HS-27A (cell line): Measurements from ENCODE around the gene RETN.

Experiments
- DNase-seq: peaks from one replicate; pipeline ENCODE4 v3.0.0-alpha.2; 2012; ENCODE audit warnings: low read depth, missing footprints

Gene RETN

DNA sequence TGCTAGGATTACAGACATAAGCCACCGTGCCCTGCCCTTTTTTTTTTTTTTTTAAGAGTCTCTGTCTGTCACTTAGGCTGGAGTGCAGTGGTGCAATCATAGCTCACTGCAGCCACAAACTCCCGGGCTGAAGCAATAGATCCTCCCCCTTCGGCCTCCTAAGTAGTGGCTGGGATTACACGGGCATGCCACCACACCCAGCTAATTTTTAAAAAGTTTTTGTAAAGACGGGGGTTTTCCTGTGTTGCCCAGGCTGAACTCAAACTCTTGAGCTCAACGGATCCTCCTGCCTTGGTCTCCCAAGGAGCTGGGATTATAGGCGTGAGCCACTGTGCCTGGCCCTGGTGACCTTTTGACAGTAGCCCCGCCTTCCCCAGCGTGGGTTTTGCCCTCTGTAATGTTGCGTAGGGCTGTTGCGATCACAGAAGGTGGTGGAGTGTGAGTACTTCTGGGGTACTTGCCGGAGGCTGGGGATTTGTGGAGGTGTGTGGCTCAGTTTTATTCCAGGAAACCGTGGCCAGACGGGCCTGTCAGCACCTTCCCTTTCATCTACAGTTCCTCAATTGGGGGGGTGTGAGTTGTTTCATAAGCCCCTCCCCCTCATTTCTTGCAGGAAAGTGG is 11.6 kb upstream of the RETN start:
- no peak for DNase-seq

DNA sequence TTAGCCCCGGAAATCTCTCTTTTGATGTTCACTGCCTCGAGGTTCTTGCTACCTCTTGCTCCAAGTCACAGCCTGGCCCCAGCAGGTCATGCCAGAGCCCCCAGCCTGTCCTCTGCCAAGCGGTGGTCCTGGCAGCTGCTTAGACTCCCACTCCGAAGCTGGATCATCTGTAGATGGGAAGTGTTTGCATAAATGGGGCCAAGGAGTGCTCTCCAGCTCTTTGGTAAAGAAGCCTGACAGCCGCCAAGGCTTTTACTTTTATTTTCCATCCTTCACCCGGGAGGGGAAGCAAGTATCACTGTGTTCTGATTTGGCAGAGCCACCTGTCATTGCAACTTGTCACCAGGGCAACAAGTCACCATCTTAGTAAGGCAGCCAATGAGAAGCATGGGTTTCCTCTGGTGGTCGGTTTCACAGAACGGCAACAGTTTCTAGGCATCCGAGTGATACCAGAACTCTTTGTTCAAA is 10.6 kb upstream of the RETN start:
- no peak for DNase-seq

DNA sequence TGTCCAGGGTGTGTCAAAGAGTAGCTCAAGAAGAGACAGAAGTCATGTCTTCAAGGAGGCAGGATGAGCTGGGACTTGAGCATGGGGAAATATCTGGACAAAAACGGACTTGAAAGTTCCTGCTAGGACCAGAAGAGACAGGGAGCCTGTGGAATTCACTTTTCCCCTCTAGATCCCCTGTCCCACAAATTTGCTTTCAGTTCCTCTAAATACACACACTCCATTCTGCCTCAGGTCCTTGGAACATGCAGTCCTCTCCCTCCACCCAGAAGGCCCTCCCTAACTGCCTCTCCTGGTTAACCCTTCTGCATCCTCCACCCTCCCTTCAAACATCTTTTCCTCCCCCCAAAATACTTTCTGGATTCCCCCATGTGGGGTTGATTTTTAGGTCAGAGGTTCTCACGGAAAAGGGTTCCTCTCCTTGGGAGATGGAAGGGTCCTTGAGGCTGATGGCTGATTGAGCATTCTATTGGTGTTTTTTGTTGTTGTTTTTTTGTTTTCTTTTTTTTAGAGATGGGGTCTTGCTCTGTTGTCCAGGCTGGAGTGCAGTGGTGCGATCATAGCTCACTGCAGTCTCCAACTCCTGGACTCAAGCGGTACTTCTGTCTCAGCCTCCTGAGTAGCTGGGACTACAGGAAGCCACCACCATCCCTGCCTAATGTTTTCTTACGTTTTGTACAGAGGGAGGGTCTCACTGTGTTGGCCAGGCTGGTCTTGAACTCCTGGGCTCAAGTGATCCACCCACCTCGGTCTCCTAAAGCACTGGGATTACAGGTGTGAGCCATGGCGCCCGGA is 6.9 kb upstream of the RETN start:
- DNase-seq = no peak

DNA sequence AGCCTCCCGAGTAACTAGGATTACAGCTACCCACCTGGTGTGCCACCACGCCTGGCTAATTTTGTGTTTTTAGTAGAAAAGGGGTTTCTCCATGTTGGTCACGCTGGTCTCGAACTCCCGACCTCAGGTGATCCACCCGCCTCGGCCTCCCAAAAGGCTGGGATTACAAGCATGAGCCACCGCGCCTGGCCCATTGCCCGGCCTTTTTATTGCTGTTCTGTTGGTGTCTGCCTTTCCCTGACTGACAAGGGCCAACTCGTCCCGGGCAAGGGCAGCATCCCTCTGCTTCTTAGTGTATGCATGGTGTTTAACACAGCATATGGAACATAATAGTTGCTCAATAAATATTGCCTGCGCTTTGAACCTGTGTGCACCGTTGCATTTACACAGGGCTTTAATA is 6.2 kb upstream of the RETN start:
- DNase-seq = no peak

DNA sequence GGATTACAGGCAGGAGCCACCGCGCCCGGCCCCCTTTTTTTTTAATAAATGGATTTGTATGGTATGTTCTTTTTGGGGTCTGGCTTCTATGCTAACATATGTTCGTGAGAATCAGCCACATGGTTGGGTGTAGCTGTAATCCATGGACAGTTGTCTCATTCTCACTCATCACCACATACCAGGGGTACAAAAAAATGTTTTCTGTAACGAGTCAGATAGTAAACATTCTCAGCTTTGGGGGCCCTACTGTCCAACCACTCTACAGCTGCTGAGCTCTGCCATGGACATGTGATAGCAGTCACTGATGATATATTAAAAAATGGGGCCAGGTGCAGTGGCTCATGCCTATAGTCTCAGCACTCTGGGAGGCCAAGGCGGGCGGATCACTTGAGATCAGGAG is 5.1 kb upstream of the RETN start:
- no peak for DNase-seq

DNA sequence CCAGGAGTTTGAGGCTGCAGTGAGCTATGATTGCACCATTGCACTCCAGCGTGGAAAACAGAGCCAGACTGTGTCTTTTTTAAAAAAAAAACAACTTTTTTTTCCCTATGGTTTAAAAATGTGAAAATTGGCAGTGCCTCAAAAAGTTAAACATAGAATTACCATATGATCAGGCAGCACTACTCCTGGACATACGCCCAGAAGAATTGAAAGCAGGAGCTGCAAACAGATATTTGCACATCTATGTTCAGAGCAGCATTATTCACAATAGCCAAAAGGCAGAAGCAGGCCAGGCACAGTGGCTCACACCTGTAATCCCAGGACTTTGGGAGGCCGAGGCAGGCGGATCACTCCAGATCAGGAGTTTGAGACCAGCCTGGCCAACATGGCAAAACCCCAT is 3.8 kb upstream of the RETN start:
- DNase-seq = no peak

DNA sequence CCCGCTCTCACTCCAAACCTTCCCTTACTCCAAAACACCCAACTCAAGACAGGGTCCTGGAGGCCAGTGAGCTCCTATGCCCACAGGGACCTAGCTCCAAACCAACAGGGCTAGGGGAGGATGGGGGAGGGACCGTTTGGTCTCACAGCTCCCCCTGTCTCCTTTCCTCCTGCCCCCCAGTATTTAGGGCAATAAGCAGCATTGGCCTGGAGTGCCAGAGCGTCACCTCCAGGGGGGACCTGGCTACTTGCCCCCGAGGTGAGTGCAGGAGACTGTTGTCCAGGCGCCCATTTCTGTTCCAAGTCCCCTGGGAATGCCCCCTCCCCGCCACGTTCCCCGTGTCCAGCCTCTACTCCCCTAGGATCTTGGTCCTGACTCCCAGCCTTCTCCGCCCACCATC is 792 bp downstream of the RETN start:
- DNase-seq = no peak

DNA sequence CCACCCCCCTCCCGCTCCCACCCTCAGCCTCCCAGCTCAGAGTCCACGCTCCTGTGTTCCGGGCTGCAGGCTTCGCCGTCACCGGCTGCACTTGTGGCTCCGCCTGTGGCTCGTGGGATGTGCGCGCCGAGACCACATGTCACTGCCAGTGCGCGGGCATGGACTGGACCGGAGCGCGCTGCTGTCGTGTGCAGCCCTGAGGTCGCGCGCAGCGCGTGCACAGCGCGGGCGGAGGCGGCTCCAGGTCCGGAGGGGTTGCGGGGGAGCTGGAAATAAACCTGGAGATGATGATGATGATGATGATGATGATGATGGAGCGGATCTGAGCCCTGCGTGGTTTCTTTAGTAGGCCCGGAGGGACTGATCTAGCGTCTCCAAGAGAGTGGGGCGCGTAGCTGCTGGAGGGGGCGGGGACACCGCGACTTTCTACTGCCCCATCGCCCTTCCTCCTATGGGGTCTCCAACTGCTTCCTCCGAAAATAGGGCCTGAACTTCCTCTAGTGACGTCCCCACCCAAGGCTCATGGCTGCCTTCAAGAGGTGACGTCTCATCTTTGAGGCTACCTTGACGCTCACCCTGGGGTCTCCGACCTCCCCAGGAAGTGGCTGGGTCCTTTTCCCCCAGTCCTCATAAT is 1.4 kb downstream of the RETN start:
- no peak for DNase-seq

DNA sequence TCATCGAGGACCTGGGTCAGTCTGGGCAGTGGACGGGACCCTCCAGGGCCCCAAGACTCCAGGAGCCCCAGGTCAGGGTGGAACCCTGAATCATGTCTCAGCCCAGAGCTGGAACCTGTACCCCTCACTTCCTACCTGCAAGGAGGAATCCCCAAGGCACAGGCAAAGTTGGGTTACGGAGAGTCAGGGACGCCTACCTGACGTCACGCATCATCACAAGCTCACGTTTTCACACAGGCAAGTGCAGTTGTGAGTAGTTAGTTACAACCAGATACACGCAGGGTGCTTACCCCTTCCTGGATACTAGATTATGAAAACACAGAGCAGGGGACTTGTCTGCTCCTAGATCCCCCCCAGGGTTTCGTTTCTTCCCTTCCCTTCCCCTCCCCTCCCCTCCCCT is 1.9 kb downstream of the RETN start:
- no peak for DNase-seq

DNA sequence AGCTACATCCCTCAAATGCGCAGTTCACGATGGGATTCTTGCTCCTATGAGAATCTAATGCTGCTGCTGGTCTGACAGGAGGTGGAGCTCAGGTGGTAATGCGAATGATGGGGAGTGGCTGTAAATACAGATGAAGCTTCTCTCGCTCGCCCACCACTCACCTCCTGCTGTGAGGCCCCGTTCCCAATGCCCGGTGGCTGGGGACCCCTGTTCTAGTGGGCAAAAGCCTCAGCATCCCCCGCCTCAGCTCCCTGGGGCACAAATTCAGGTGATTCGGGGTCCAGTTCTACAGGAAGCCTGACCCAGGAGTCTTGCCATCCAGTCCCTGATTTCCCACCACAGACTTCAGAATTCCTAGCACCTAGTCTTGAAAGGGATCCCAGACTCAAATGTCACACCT is 3.7 kb downstream of the RETN start:
- no peak for DNase-seq

DNA sequence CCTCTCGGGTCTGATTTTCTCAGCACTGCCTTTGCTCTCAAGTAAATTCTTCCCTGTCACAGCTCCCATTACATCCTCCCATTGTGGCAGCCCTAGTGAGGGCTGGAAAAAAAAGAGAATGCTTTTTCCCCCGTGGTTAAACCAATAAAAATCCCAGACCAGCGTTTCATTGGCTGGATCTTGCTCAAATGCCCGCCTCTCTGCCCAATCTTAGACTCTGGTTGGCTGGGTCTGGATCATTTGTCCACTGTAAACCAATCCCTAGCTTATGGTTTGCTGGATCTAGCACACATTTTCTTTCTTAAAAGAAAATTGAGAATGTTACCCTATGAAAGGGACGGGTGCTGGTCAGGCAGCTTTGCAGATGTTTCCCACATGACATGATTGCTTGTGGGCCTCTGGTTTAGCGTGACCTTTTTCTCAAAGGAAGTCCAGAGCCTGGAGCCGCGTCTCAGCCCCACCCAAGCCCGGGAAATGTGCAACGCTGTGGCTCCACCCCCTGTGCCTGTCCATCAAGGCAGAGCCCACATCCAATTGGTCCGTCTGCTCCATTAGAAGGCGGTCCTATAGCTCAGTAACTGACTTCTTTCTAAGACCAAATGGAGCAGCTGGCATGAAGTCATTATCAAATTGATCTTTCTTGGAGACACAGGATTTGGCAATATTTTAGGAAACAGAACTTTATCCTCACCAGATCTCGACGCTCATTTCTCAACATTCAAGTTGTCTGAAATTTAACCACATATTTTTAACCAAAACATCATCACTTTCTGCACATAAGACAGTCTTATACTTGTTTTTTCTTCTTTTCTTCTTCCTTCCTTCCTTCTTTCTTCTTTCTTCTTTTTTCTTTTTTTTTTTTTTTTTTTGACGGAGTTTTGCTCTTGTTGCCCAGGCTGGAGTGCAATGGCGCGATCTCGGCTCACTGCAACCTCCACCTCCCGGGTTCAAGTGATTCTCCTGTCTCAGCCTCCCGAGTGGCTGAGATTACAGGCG is 5.5 kb downstream of the RETN start:
- DNase-seq = no peak

DNA sequence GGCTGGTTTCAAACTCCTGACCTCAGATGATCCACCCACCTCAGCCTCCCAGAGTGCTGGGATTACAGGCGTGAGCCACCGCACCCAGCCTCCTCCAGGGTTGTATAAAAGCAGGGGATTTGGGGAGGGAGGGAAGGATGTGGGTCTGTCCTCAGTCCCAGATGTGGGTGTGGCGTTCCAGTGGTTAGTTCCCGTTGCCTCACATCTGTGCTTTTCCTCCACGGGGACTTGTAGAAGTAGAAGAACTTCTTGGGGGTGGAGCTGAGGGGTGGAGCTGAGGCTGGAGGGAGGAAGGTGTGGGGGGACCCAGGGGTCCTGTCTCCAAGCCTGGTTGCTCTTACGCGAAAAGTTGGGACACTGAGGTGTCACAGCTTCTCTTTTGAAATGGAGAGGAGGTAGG is 7.5 kb downstream of the RETN start:
- DNase-seq = no peak

DNA sequence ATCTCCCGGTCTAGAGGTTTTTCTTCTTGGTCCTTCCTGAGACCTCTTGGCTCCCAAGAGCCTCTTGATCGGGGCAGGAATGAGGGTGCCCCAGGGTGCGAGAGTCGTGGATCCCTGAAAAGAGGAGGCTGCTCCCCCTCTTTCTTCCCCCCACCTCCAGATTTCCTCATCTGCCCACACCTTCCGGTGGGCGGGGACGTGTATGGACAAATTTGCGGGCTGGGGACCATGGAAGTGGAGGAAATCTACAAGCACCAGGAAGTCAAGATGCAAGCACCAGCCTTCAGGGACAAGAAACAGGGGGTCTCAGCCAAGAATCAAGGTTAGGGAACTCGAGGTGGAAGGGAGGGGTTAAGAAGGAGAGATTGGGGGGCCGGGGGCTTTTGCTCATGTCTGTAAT is 8.0 kb downstream of the RETN start, which contains the start of gene MCEMP1:
MCEMP1 (plus strand) TSS at position 237 of the 400 bp plus-strand sequence; CDS start at position 268, 31 bp downstream.
- no peak for DNase-seq

DNA sequence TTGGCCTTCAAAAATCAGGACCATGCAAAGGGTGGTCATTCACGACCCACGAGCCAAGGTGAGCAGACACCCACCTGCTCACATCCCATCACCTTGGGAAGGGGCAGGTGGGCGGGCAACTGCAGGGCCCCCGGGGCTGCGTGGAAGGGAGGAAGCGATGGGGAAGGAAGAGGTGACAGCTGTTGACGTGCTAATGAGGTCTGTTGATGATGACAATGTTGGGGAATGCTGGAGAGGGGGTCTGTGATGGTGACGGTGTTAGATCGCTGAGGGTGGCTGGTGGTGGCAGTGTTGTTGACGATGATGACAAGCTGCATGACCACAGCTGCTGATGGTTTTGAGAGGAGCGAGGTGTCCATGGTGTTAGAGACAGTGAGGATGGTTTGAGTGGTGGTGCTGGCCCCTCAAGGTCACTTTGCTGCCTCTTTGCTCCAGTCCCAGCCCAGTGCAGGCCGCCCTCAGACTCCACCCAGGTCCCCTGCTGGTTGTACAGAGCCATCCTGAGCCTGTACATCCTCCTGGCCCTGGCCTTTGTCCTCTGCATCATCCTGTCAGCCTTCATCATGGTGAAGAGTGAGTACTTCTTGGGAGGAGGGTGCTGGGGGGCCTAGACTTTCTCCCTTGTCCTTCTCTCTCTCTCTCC is 8.9 kb downstream of the RETN start:
- DNase-seq = no peak

DNA sequence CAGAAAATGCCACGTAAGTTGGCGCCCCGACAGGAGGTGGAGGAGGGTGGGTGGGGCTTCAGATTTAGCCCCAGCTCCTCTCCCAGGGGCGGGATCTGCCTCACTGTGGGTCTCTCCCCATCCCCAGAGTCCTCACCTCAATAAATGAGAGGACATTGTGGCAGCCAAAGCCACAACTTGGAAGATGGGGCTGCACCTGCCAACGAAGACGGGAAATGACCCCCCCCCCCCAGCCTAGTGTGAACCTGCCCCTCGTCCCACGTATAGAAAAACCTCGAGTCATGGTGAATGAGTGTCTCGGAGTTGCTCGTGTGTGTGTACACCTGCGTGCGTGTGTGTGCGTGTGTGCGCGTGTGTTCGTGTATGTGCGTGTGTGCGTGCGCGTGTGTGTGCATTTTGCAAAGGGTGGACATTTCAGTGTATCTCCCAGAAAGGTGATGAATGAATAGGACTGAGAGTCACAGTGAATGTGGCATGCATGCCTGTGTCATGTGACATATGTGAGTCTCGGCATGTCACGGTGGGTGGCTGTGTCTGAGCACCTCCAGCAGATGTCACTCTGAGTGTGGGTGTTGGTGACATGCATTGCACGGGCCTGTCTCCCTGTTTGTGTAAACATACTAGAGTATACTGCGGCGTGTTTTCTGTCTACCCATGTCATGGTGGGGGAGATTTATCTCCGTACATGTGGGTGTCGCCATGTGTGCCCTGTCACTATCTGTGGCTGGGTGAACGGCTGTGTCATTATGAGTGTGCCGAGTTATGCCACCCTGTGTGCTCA is 10.3 kb downstream of the RETN start:
- DNase-seq = no peak

DNA sequence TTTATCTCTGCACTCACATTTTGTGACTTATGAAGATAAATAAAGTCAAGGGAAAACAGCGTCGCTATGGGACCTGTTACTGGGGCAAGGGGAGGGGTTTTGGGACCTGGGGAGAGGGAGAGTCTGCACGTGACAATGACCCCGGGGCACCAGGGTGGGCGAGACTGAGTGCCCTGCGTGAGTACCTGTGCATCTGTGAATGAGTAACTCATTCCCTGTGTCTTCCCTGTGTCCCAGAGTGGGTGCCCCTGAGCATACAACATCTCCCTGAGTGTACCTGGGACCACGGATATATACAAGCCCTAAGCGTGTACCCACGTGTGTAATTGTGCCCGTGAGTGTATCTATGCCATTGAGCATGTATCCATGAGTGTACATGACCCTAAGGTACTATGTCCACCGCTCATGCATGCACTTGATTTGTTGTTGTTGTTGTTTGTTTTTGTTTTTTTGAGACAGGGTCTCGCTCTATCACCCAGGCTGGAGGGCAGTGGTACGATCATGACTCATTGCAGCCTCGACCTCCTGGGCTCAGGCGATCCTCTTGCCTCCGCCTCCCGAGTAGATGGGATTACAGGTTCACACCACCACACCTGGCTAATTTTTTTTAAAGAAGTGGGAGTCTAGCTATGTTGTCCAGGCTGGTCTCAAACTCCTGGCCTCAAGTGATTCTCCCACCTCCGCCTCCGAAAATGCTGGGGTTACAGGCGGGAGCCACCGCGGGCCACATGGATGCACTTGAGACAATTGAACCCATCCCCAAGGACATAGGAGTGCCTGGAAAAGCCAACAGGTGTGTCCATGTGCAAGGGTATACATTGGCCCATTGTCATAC is 11.1 kb downstream of the RETN start:
- no peak for DNase-seq

DNA sequence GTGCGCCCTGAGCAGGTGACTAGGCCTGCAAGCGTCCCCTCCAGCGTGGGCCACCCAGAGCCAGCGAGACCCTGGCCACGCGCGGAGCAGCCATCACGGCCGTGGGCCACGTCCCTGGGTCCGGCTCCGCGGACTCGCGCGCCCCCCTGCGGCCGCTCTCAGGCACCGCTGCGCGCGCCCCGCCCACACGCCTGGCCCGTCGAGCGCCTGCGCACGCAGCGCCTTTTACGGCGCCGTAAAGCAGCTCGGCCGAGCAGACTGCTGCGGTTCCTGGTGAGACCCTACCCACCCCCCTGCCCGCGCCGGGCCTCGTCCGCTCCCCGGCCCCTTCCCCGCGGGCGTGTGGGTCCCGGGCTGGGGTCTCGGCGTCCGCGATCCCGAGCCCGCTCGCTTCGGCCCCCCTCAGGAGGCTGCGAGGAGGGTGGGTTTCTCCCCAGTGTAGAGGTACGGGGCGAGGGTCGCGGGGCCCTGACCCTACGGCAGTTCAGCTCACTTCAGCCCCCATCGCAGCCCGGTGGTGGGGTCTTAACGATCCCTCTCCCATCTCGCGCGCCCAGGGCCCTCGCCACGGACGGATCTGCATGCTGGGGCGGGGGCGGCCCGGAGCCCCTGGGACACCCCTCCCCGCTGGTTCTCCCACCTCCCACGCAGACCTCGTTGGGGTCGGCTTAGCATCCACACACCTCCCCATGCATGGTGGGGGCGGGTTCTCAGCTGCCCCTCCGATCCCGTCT is 11.9 kb downstream of the RETN start, which contains the start of gene TRAPPC5:
TRAPPC5 (plus strand) TSS at position 228 of the 734 bp plus-strand sequence. CDS start 1,421 bp downstream, outside the sequence.
- DNase-seq = peak; percentile 11

DNA sequence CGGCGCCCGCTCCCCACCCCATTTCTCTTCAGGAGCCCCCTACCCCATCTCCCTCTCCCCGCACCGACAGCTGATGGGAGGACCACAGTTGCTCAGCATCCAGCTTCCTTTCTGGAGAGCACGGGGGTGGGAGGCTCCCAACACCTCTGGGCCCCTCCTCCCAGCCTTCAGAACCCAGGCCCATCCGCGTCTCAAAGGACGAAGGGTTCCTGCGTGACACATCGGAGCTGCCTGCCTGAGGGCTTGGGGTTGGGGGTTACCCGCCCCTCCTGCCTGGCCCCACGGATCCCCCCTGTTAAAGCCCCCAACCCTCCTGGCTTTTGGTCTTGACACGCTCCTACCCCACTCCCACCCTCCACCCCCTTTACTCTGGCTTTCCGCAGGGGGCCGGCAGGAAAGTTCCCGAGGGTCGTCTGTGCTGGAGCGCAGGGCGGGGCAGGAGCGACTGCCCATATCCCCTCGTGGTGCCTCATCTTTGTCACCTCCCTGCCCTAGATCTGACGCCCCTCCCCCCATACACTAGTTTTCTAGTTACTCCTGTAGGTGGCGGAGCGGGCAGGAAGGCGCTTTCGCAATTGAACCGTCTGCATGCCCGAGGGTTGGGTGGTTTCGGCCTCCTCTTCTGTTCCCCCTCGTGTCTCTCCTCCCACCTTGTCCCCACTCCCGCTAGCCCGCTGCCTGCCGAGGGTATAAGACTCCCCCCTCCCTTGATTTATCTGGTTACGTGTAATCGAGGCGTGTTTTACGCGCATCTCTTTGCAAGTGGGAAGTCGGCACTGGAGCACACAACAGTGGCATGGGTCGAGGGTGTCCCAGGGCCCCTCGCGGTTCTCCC is 12.7 kb downstream of the RETN start:
- no peak for DNase-seq
